ENCODE measurements around the gene ORM1. TPM values are rescaled to one million over a fixed set of nuclear protein-coding genes. Genes with fewer than 3 reads are reported as not detected.
A peak's percentile ranks its signal among the peaks of the same experiment; 100 is the strongest.
"Not testable (repeated sequence)": the region's sequence is repeated elsewhere in the genome, so short reads cannot be mapped to it uniquely, and the experiment has no call there.

Gene ORM1
- total RNA-seq, 6 experiments from 2014 or later: 11,577 to 28,471 (median 22,756) TPM

GRCh38 chr9:114330636-114331035 lies 7.7 kb downstream of the ORM1 start:
- TF ChIP-seq POLR2A (IDR thresholded peaks at IDR 0.05): no peak
- TF ChIP-seq CTCF (IDR thresholded peaks at IDR 0.05): no peak
- 20% methylated on average over 10 of the region's 10 CpGs for WGBS (ENCODE audit: insufficient coverage, low coverage, low lambda C conversion rate, missing lambda C conversion rate)
- intact Hi-C loops (cut with DNase I): no loop called here
- Histone ChIP-seq H3K36me3 (peaks cover 0 to 4% (median 0%) of the 10 kb centered on the region in 4 donors), H3K9me3 (no peaks in the 10 kb centered on the region), H3K27me3 (no peaks in the 10 kb centered on the region), H3K27ac (peak overlapping the region in 2 of 3 donors; percentile 33 to 60), H3K4me3 (peak overlapping the region; percentile 38 to 62 (median 60)), H3K4me1 (peaks cover 0 to 15% (median 0%) of the 10 kb centered on the region in 4 donors)
- no peak for ATAC-seq
- DNase-seq: no peak

GRCh38 chr9:114331229-114332195 lies 8.6 kb downstream of the ORM1 start:
- peak overlapping the region in 1 of 3 donors; percentile 60 for H3K27ac ChIP-seq
- H3K4me1 ChIP-seq: peaks cover 0 to 15% (median 0%) of the 10 kb centered on the region in 4 donors
- H3K36me3 ChIP-seq; H3K9me3 ChIP-seq; DNase-seq; ATAC-seq; H3K27me3 ChIP-seq; intact Hi-C loops (cut with DNase I): not testable (repeated sequence)
- 29% methylated on average over 9 of the region's 19 CpGs for WGBS (ENCODE audit: insufficient coverage, low coverage, low lambda C conversion rate, missing lambda C conversion rate)
- H3K4me3 ChIP-seq: peak overlapping the region; percentile 38 to 62 (median 60)

- H3K36me3 ChIP-seq; H3K27me3 ChIP-seq; DNase-seq; H3K27ac ChIP-seq; intact Hi-C loops (cut with DNase I); H3K9me3 ChIP-seq: not testable (repeated sequence)
- WGBS (ENCODE audit: insufficient coverage, low coverage, low lambda C conversion rate, missing lambda C conversion rate): 58% methylated on average over 3 of the region's 4 CpGs
- peak in 1 of 4 donors; percentile 3 for ATAC-seq
- Histone ChIP-seq H3K4me3 (peak overlapping the region in 1 of 3 donors; percentile 18), H3K4me1 (peaks cover 0 to 15% (median 0%) of the 10 kb centered on the region in 4 donors)
Observed at GRCh38 chr9:114332474-114333040, 9.7 kb downstream of the ORM1 start.

GRCh38 chr9:114333718-114334117 lies 10.8 kb downstream of the ORM1 start:
- intact Hi-C loops (cut with DNase I); H3K27me3 ChIP-seq; H3K4me1 ChIP-seq; H3K36me3 ChIP-seq; H3K9me3 ChIP-seq; H3K27ac ChIP-seq; DNase-seq; H3K4me3 ChIP-seq: not testable (repeated sequence)
- WGBS (ENCODE audit: insufficient coverage, low coverage, low lambda C conversion rate, missing lambda C conversion rate): 19% methylated on average over 3 of the region's 4 CpGs
- peak; percentile 38 to 63 (median 50) for ATAC-seq

GRCh38 chr9:114334490-114334889 lies 11.6 kb downstream of the ORM1 start:
- ATAC-seq (no peak), DNase-seq (no peak)
- H3K4me3 ChIP-seq: no peak overlapping the region
- intact Hi-C loops (cut with DNase I): no loop called here
- no CpG with 5 or more reads among the region's 9 CpGs for WGBS (ENCODE audit: insufficient coverage, low coverage, low lambda C conversion rate, missing lambda C conversion rate)
- no peaks in the 10 kb centered on the region for H3K4me1 ChIP-seq
- H3K36me3 ChIP-seq: peaks cover 0 to 9% (median 2%) of the 10 kb centered on the region in 4 donors
- H3K27me3 ChIP-seq: no peaks in the 10 kb centered on the region
- no peaks in the 10 kb centered on the region for H3K9me3 ChIP-seq
- H3K27ac ChIP-seq: no peak overlapping the region
- TF ChIP-seq CTCF (IDR thresholded peaks at IDR 0.05): no peak
- no peak for TF ChIP-seq POLR2A (IDR thresholded peaks at IDR 0.05)

GRCh38 chr9:114335745-114336144 lies 12.8 kb downstream of the ORM1 start:
- no peak overlapping the region for H3K4me3 ChIP-seq
- no peak for TF ChIP-seq POLR2A (IDR thresholded peaks at IDR 0.05)
- TF ChIP-seq CTCF (IDR thresholded peaks at IDR 0.05): no peak
- 27% methylated on average over 1 of the region's 2 CpGs for WGBS (ENCODE audit: insufficient coverage, low coverage, low lambda C conversion rate, missing lambda C conversion rate)
- no peaks in the 10 kb centered on the region for H3K27me3 ChIP-seq
- DNase-seq: no peak
- H3K27ac ChIP-seq: no peak overlapping the region
- no peak for ATAC-seq
- peaks cover 0 to 16% (median 2%) of the 10 kb centered on the region in 4 donors for H3K36me3 ChIP-seq
- intact Hi-C loops (cut with DNase I): no loop called here
- no peaks in the 10 kb centered on the region for H3K9me3 ChIP-seq
- H3K4me1 ChIP-seq: no peaks in the 10 kb centered on the region

Measured in right lobe of liver (tissue), 6 donors.